Mesenchymal stem cell (in vitro differentiated cells and primary cell): ENCODE data around the gene PFKFB3.

Experiments used
- DNase-seq: peaks from one replicate; pipeline ENCODE4 v3.0.0-alpha.2; 2013
- H2AFZ ChIP-seq: one replicate; pipeline ENCODE4 v1.6.1; 2013; ENCODE audit warnings: low read depth, mild to moderate bottlenecking, control low read depth, inconsistent platforms, low read length, moderate library complexity
- H2AK5ac ChIP-seq: 2 replicates; pipeline ENCODE4 v1.6.1; 2013; ENCODE audit warnings: low read length, moderate library complexity, mild to moderate bottlenecking, inconsistent platforms; ENCODE audit not compliant: severe bottlenecking
- H2BK120ac ChIP-seq: one replicate; pipeline ENCODE4 v1.6.1; 2013; ENCODE audit warnings: low read depth, mild to moderate bottlenecking, inconsistent platforms, low read length, moderate library complexity
- H2BK12ac ChIP-seq, 2 experiments: one replicate each; pipeline ENCODE4 v1.6.1; 2013; ENCODE audit warnings: inconsistent platforms in 2 of 2, low read length in 2 of 2, mild to moderate bottlenecking in 2 of 2, moderate library complexity in 2 of 2, control low read depth in 1 of 2
- H2BK15ac ChIP-seq: one replicate; pipeline ENCODE4 v1.6.1; 2013; ENCODE audit warnings: mild to moderate bottlenecking, low read depth, inconsistent platforms; ENCODE audit not compliant: poor library complexity, severe bottlenecking
- H2BK5ac ChIP-seq: 2 replicates; pipeline ENCODE4 v1.6.1; 2013; ENCODE audit warnings: low read depth, mild to moderate bottlenecking, low read length, control low read depth, inconsistent platforms; ENCODE audit not compliant: poor library complexity, severe bottlenecking
- H3K14ac ChIP-seq, 2 experiments: one replicate each; pipeline ENCODE4 v1.6.1; 2013; ENCODE audit warnings: inconsistent platforms in 2 of 2, low read length in 2 of 2, control low read depth in 1 of 2, mild to moderate bottlenecking in 1 of 2, moderate library complexity in 1 of 2
- H3K18ac ChIP-seq, 2 experiments: one replicate each; pipeline ENCODE4 v1.6.1; 2013; ENCODE audit warnings: inconsistent platforms in 2 of 2, low read length in 2 of 2, control low read depth in 1 of 2, low read depth in 1 of 2, mild to moderate bottlenecking in 1 of 2
- H3K23ac ChIP-seq, 2 experiments: one replicate each; pipeline ENCODE4 v1.6.1; 2013; ENCODE audit warnings: inconsistent platforms in 2 of 2, low read length in 2 of 2, mild to moderate bottlenecking in 2 of 2, moderate library complexity in 2 of 2, control low read depth in 1 of 2
- H3K27ac ChIP-seq: 2 replicates; pipeline ENCODE4 v1.5.1; 2013; ENCODE audit warnings: mild to moderate bottlenecking, moderate library complexity, low read length, control low read depth, inconsistent platforms; ENCODE audit not compliant: poor library complexity, severe bottlenecking
- H3K27me3 ChIP-seq, 2 experiments: 2 replicates each; pipeline versions ENCODE4 v1.6.1 to v1.7.0; 2013; ENCODE audit warnings: low read length in 2 of 2, mild to moderate bottlenecking in 2 of 2, moderate library complexity in 2 of 2, control low read depth in 1 of 2, inconsistent platforms in 1 of 2; ENCODE audit not compliant: control insufficient read depth in 1 of 2, insufficient read depth in 1 of 2
- H3K36me3 ChIP-seq, 2 experiments: 2 replicates each; pipeline versions ENCODE4 v1.6.1 to v1.7.0; 2013; ENCODE audit warnings: low read length in 2 of 2, control low read depth in 1 of 2, inconsistent platforms in 1 of 2, low read depth in 1 of 2, mild to moderate bottlenecking in 1 of 2; ENCODE audit not compliant: insufficient read depth in 2 of 2, control insufficient read depth in 1 of 2
- H3K4ac ChIP-seq, 2 experiments: one replicate each; pipeline ENCODE4 v1.6.1; 2013; ENCODE audit warnings: inconsistent platforms in 2 of 2, low read length in 2 of 2, mild to moderate bottlenecking in 2 of 2, moderate library complexity in 2 of 2, control low read depth in 1 of 2, low read depth in 1 of 2
- H3K4me1 ChIP-seq: 2 replicates; pipeline ENCODE4 v1.6.1; 2013; ENCODE audit warnings: low read depth, low read length, control low read depth; ENCODE audit not compliant: control insufficient read depth, insufficient read depth
- H3K4me2 ChIP-seq: 2 replicates; pipeline ENCODE4 v1.6.1; 2013; ENCODE audit warnings: low read length, mild to moderate bottlenecking, inconsistent platforms; ENCODE audit not compliant: poor library complexity, severe bottlenecking
- H3K4me3 ChIP-seq, 2 experiments: 2 replicates each; pipeline versions ENCODE4 v1.5.1 to v1.7.0; 2013; ENCODE audit warnings: low read length in 2 of 2, mild to moderate bottlenecking in 2 of 2, control low read depth in 1 of 2, low read depth in 1 of 2; ENCODE audit not compliant: insufficient read depth in 1 of 2
- H3K79me1 ChIP-seq: replicated peaks from 2 replicates; pipeline ENCODE4 v1.6.1; 2013; ENCODE audit warnings: mild to moderate bottlenecking, control low read depth, low read length, inconsistent platforms; ENCODE audit not compliant: poor library complexity, severe bottlenecking
- H3K9ac ChIP-seq: 2 replicates; pipeline ENCODE4 v1.7.0; 2013; ENCODE audit warnings: mild to moderate bottlenecking, low read length, moderate library complexity
- H3K9me3 ChIP-seq: 2 replicates; pipeline ENCODE4 v1.7.0; 2013; ENCODE audit warnings: mild to moderate bottlenecking, low read length; ENCODE audit not compliant: control insufficient read depth
- H4K8ac ChIP-seq: one replicate; pipeline ENCODE4 v1.6.1; 2013; ENCODE audit warnings: inconsistent platforms, mild to moderate bottlenecking, low read length, moderate library complexity
- H4K91ac ChIP-seq: one replicate; pipeline ENCODE4 v1.6.1; 2013; ENCODE audit warnings: mild to moderate bottlenecking, low read length, inconsistent platforms
- WGBS: methylation state at CpG from one replicate; pipeline ENCODE4 v1.1.7; 2013; ENCODE audit warnings: mixed read lengths; 5-methylcytosine and 5-hydroxymethylcytosine counted together

PFKFB3 gene

GRCh38 chr10:6221192-6221940 is 18.6 kb downstream of the PFKFB3 start:
- Histone ChIP-seq H2AK5ac (no peak overlapping the region), H3K4me2 (no peak overlapping the region), H2BK5ac (no peak overlapping the region), H3K36me3 (peaks cover 78 to 96% of the 10 kb centered on the region in 2 experiments), H3K4me3 (no peak overlapping the region), H3K27me3 (no peaks in the 10 kb centered on the region), H4K8ac (peak overlapping the region; percentile 2), H4K91ac (peak overlapping the region; percentile 31), H3K4me1 (peaks cover 20% of the 10 kb centered on the region), H2BK15ac (no peak overlapping the region), H3K4ac (no peak overlapping the region), H3K18ac (peak overlapping the region in 1 of 2 experiments; percentile 0), H3K9me3 (no peaks in the 10 kb centered on the region), H3K79me1 (peaks cover 34% of the 10 kb centered on the region), H3K27ac (no peak overlapping the region), H2BK12ac (peak overlapping the region; percentile 31 to 63), H2BK120ac (no peak overlapping the region), H2AFZ (no peak overlapping the region), H3K9ac (no peak overlapping the region), H3K14ac (no peak overlapping the region), H3K23ac (no peak overlapping the region)
- DNase-seq = no peak
- WGBS = 96% methylated on average over 30 of the region's 30 CpGs

GRCh38 chr10:6221971-6222751 is 19.4 kb downstream of the PFKFB3 start:
- Histone ChIP-seq H3K9ac (no peak overlapping the region), H3K27ac (no peak overlapping the region), H2AFZ (no peak overlapping the region), H3K14ac (no peak overlapping the region), H3K4me2 (no peak overlapping the region), H2BK15ac (no peak overlapping the region), H3K4me3 (no peak overlapping the region), H2BK12ac (peak overlapping the region in 1 of 2 experiments; percentile 4), H3K18ac (peak overlapping the region; percentile 0 to 31), H3K4ac (peak overlapping the region in 1 of 2 experiments; percentile 64), H3K4me1 (peaks cover 19% of the 10 kb centered on the region), H4K91ac (peak overlapping the region; percentile 31), H3K79me1 (peaks cover 30% of the 10 kb centered on the region), H3K9me3 (no peaks in the 10 kb centered on the region), H2BK5ac (no peak overlapping the region), H4K8ac (peak overlapping the region; percentile 2), H2BK120ac (no peak overlapping the region), H3K27me3 (no peaks in the 10 kb centered on the region), H3K23ac (peak overlapping the region in 1 of 2 experiments; percentile 57), H2AK5ac (no peak overlapping the region), H3K36me3 (peaks cover 76 to 94% of the 10 kb centered on the region in 2 experiments)
- peak; percentile 59 for DNase-seq
- 76% methylated on average over 21 of the region's 21 CpGs for WGBS

GRCh38 chr10:6222755-6223154 is 20.0 kb downstream of the PFKFB3 start:
- H2BK120ac ChIP-seq = no peak overlapping the region

GRCh38 chr10:6223981-6224380 is 21.2 kb downstream of the PFKFB3 start:
- Histone ChIP-seq H2BK5ac (no peak overlapping the region), H3K4me3 (no peak overlapping the region), H2BK120ac (no peak overlapping the region), H3K9me3 (no peaks in the 10 kb centered on the region), H3K27me3 (no peaks in the 10 kb centered on the region), H3K14ac (no peak overlapping the region), H3K4me1 (peaks cover 8% of the 10 kb centered on the region), H3K9ac (no peak overlapping the region), H2AFZ (no peak overlapping the region), H3K18ac (no peak overlapping the region), H3K27ac (no peak overlapping the region), H3K4ac (peak overlapping the region in 1 of 2 experiments; percentile 5), H3K4me2 (no peak overlapping the region), H4K91ac (no peak overlapping the region), H2BK15ac (no peak overlapping the region), H3K79me1 (peaks cover 32% of the 10 kb centered on the region), H2BK12ac (no peak overlapping the region), H2AK5ac (no peak overlapping the region), H4K8ac (peak overlapping the region; percentile 19), H3K36me3 (peaks cover 91 to 96% of the 10 kb centered on the region in 2 experiments), H3K23ac (no peak overlapping the region)
- DNase-seq = no peak
- WGBS = 93% methylated on average over 14 of the region's 14 CpGs

More at GRCh38 chr10:6222755-6223154, 20.0 kb downstream of the PFKFB3 start:
- Histone ChIP-seq H3K27ac (no peak overlapping the region), H4K91ac (peak overlapping the region; percentile 91), H3K9ac (no peak overlapping the region), H3K36me3 (peaks cover 78 to 94% of the 10 kb centered on the region in 2 experiments), H3K23ac (peak overlapping the region in 1 of 2 experiments; percentile 57), H3K18ac (peak overlapping the region in 1 of 2 experiments; percentile 31), H2BK12ac (no peak overlapping the region), H3K4me1 (peaks cover 15% of the 10 kb centered on the region), H3K4ac (peak overlapping the region in 1 of 2 experiments; percentile 64), H3K4me2 (no peak overlapping the region), H2AK5ac (no peak overlapping the region), H3K27me3 (no peaks in the 10 kb centered on the region), H3K14ac (no peak overlapping the region), H2AFZ (no peak overlapping the region), H3K79me1 (peaks cover 32% of the 10 kb centered on the region), H4K8ac (peak overlapping the region; percentile 74), H3K9me3 (no peaks in the 10 kb centered on the region), H2BK15ac (no peak overlapping the region), H3K4me3 (no peak overlapping the region), H2BK5ac (no peak overlapping the region)
- DNase-seq = no peak
- 92% methylated on average over 18 of the region's 19 CpGs for WGBS
